Epithelial cell of proximal tubule (primary cell): Measurements from ENCODE around the gene ADD2. TPM values are rescaled to one million over a fixed set of nuclear protein-coding genes. Genes with fewer than 3 reads are reported as not detected.

Experiments used
- DNase-seq: peaks from one replicate; pipeline ENCODE4 v3.0.0-alpha.2; 2011; ENCODE audit warnings: low read depth
- H3K4me3 ChIP-seq: 2 replicates; pipeline ENCODE4 v1.5.1; 2011; ENCODE audit warnings: low read depth, mild to moderate bottlenecking, low read length
- CTCF ChIP-seq: conservative IDR thresholded peaks from 2 replicates; pipeline ENCODE4 v1.5.1; 2012; ENCODE audit warnings: low read depth, mild to moderate bottlenecking, low read length
- total RNA-seq: library from RNA; depleted of rRNA; stranded (reverse); fragments of >200 nt; gene quantifications from 2 replicates; pipeline ENCODE4 v1.2.3, GENCODE V29; 2015

ADD2 gene
- total RNA-seq, 1 donor from 2014 or later: 21.3 TPM

- no peak for TF ChIP-seq CTCF
- DNase-seq: no peak
- H3K4me3 ChIP-seq: no peak overlapping the region
These were observed 57.8 kb downstream of the ADD2 start for GRCh38 chr2:70710038-70710690.

- no peak for DNase-seq
- no peak for TF ChIP-seq CTCF
- H3K4me3 ChIP-seq: no peak overlapping the region
These were observed 58.5 kb downstream of the ADD2 start for GRCh38 chr2:70709275-70710037.

- no peak for TF ChIP-seq CTCF
- DNase-seq: no peak
- H3K4me3 ChIP-seq: no peak overlapping the region
These were observed 59.4 kb downstream of the ADD2 start for GRCh38 chr2:70708376-70709199.

DNA sequence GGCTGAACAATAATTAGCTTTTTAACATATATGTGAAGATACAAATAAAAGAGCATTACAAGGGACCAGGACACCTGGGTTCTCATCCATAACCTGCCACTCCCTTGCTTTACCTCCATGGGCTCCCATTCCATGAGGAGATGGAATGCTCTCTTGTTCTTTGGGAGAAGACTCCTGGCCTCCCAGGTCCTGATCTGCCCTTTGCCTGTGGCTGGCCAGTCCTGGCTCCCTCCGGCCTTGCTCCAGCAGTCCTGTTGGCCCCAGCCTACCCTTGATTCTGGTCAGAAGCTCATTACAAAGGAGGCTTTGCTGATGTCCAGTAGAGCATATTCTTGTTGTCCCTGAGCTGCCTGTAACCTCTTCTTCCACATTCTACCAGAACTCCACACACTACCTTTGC, 60.3 kb downstream of the ADD2 start:
- no peak overlapping the region for H3K4me3 ChIP-seq
- TF ChIP-seq CTCF: no peak
- no peak for DNase-seq

GRCh38 chr2:70706026-70706795, 61.8 kb downstream of the ADD2 start:
- DNase-seq: no peak
- H3K4me3 ChIP-seq: no peak overlapping the region
- no peak for TF ChIP-seq CTCF

DNA sequence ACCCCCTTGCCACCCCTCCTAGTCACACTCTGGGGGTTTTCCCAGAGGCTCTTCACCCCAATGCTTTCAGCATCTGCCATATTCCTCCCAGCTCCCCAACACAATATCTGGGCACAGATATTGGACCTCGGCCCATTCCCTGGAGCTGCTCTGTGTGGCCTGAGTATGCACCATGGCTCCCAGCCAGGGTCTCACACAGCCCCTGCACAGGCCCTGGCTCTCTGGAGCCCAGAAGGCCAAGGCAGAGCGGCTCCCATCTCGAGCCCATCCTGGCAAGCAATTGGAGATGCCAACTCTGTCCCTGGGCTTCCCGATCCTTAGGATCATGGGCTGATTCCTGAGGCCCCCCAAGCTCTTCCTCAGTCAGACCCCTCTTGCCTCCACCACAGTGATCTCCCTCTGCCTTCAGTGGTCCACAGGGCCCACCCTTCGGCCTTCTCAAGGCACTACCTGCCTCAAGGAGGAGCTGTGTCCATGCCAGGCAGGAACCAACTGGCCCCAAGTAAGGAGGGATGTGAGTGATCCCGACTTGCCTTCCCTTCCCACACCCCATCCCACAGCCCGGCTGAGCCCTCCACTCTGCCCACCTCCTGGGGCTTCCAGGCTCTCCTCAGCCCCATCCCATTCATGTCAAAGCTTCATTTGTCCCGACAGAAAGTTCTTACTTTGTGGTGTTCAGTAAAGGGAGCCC, 62.7 kb downstream of the ADD2 start:
- TF ChIP-seq CTCF: no peak
- no peak overlapping the region for H3K4me3 ChIP-seq
- no peak for DNase-seq
